Adrenal gland (tissue), 5 donors: ENCODE measurements around the gene KCNG3.

Source experiments
- POLR2A ChIP-seq, 2 donors: fragments of 450-650 bp; IDR thresholded peaks; one replicate each; pipeline ENCODE4 v1.6.1; 2017; ENCODE audit warnings: antibody characterized with exemption in 2 of 2, mild to moderate bottlenecking in 2 of 2, moderate library complexity in 1 of 2
- TF ChIP-seq, protein P1 (sequence below), 6 experiments: fragments of 450-650 bp in 4 of 6; fragments of 200-600 bp in 2 of 6; sonication (generic) in 1 of 6; IDR thresholded peaks; 1 replicate in 5 of 6; 2 replicates in 1 of 6; pipeline versions ENCODE4 v1.5.1 to v1.8.0; 2016 to 2021; ENCODE audit warnings: antibody characterized with exemption in 6 of 6, mild to moderate bottlenecking in 2 of 6, moderate library complexity in 1 of 6
- donor health status: DM: no; HTN: no; CAD: no.

DNA sequence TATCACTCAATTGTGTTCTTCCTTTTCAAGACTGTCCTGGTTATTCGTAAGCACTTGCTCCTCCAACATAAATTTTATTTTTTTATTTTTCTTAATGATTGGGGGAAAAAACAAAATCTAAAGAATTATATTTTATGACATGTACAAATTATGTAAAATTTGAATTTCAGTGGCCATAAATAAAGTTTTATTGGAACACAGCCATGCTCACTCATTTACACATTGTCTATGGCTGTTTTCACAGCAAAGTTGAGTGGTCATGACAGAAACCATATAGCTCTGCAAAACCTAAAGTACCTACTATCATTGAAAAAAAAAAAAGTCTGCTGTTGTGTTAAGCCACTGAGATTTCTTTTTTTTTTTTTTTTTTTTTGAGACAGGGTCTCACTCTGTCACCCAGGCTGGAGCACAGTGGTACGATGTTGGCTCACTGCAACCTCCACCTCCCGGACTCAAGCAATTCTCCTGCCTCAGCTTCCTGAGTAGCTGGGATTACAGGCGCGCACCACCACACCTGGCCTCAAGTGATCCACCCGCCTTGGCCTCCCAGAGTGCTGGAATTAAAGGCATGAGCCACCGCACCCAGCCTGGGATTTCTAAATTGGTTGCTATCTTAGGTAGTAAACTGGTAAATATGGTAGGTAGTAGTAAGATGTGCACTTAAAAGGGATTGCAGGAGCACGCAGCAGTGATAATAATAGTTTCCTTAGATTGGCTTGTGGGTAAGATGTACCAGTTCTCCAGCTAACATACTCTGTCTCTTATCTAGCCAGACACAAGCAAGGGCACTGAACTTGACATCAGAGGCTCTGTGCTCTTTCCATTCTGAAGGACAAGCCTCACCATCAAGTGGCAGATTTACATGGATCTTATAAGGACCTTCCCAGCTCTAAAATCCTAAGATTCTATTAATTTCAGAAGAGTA, 44.4 kb downstream of the KCNG3 start:
- TF ChIP-seq, protein P1, sequence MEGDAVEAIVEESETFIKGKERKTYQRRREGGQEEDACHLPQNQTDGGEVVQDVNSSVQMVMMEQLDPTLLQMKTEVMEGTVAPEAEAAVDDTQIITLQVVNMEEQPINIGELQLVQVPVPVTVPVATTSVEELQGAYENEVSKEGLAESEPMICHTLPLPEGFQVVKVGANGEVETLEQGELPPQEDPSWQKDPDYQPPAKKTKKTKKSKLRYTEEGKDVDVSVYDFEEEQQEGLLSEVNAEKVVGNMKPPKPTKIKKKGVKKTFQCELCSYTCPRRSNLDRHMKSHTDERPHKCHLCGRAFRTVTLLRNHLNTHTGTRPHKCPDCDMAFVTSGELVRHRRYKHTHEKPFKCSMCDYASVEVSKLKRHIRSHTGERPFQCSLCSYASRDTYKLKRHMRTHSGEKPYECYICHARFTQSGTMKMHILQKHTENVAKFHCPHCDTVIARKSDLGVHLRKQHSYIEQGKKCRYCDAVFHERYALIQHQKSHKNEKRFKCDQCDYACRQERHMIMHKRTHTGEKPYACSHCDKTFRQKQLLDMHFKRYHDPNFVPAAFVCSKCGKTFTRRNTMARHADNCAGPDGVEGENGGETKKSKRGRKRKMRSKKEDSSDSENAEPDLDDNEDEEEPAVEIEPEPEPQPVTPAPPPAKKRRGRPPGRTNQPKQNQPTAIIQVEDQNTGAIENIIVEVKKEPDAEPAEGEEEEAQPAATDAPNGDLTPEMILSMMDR (IDR thresholded peaks at IDR 0.05), result no peak
- TF ChIP-seq POLR2A (IDR thresholded peaks at IDR 0.05), result no peak
